ENCODE data around the gene ATP2B3. TPM values are rescaled to one million over a fixed set of nuclear protein-coding genes. Genes with fewer than 3 reads are reported as not detected.

ATP2B3 gene
- total and polyA plus RNA-seq, 2 of the 4 experiments (the other 2 are of a cell fraction): under 0.01 to 0.03 TPM

GRCh38 chrX:153624196-153625091 lies 107.0 kb downstream of the ATP2B3 start (continued):
- no peak for TF ChIP-seq CEBPB (IDR thresholded peaks at IDR 0.05; ENCODE audit: low read depth, low read length)

DNA sequence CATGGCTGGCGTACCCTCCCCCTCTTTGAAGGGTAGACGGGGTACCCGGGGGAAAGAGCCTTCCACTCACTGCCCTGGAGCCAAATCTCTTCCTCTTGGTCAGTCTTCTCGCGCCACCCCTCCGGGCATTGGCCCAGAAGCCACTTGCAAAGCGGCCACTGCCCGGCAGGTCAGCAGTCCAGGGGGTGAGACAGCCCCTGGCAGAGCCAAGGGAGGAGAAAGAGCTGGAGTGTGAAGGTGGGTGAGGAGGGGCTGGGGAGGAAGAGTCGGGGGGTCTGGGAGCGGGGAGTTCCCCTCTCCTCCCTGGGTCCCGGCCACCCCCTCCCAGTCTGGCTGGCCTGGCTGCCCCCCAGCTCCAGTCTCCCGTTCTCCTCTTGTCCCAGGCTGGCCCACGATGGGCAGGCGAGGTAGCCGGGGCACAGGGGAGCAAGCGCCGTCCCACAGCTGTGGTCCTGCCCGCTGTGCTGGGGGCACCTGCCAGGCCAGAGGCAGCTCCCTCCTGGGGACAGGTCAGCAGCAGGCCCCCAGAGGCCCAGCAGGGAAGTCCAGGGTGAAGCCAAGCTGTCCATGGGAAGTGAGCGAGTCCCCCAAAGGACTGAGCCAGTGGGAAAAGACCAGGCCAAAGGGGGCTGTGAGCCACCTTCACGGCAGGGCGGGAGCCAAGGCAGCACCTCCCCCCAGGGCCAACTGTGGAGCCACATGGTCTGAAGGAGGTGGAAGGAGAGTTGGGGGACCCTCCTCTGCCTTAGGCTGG lies 108.0 kb downstream of the ATP2B3 start:
- Histone ChIP-seq H3K9ac (ENCODE audit: low read depth, low read length) (no peak overlapping the region), H3K4me2 (ENCODE audit: low read depth, low read length) (no peak overlapping the region), H4K8ac (ENCODE audit: low read depth in 2 of 2, low read length in 2 of 2) (no peak overlapping the region), H3K9me3 (ENCODE audit: control insufficient read depth, insufficient read depth, low read length) (no peaks in the 10 kb centered on the region; the same call in 1 of the 2 replicates), H3K36me3 (ENCODE audit: control insufficient read depth, insufficient read depth, low read length) (no peaks in the 10 kb centered on the region), H3K18ac (ENCODE audit: low read depth, low read length) (no peak overlapping the region), H3K14ac (replicated peaks; ENCODE audit: low read depth, low read length) (no peak overlapping the region), H3K4me1 (ENCODE audit: control insufficient read depth, insufficient read depth, low read length) (no peaks in the 10 kb centered on the region), H3K9me1 (ENCODE audit: insufficient read depth, low read length) (no peaks in the 10 kb centered on the region), H3K4ac (ENCODE audit: low read depth, low read length) (no peak overlapping the region), H3K27me3 (ENCODE audit: control insufficient read depth, insufficient read depth, low read length) (peaks cover 23% of the 10 kb centered on the region), H2BK15ac (ENCODE audit: low read depth, low read length) (no peak overlapping the region), H2AFZ (replicated peaks; ENCODE audit: low read length, poor library complexity) (no peak overlapping the region), H3K79me1 (ENCODE audit: low read depth in 1 of 2, low read length in 2 of 2) (no peaks in the 10 kb centered on the region), H2BK120ac (ENCODE audit: low read depth, low read length) (no peak overlapping the region), H2BK20ac (ENCODE audit: low read depth, low read length) (no peak overlapping the region), H4K91ac (ENCODE audit: insufficient read depth, low read depth, low read length) (no peak overlapping the region), H4K5ac (ENCODE audit: low read depth, low read length) (no peak overlapping the region), H2AK9ac (replicated peaks; ENCODE audit: low read depth, low read length, poor library complexity) (no peak overlapping the region), H3K4me3 (ENCODE audit: insufficient read depth, low read depth, low read length) (no peak overlapping the region), H3K23ac (ENCODE audit: low read depth, low read length) (no peak overlapping the region), H2BK5ac (ENCODE audit: low read depth, low read length, poor library complexity, severe bottlenecking) (no peak overlapping the region), H3K27ac (ENCODE audit: insufficient read depth, low read length) (no peak overlapping the region), H2AK5ac (ENCODE audit: low read depth, low read length) (no peak overlapping the region), H4K20me1 (ENCODE audit: insufficient read depth, low read length) (no peaks in the 10 kb centered on the region), H3K56ac (ENCODE audit: extremely low read depth, insufficient read depth, low read length) (no peak overlapping the region)
- TF ChIP-seq, protein P1, sequence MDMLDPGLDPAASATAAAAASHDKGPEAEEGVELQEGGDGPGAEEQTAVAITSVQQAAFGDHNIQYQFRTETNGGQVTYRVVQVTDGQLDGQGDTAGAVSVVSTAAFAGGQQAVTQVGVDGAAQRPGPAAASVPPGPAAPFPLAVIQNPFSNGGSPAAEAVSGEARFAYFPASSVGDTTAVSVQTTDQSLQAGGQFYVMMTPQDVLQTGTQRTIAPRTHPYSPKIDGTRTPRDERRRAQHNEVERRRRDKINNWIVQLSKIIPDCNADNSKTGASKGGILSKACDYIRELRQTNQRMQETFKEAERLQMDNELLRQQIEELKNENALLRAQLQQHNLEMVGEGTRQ (IDR thresholded peaks at IDR 0.05; ENCODE audit: low read depth, low read length): no peak
- TF ChIP-seq ELK1 (IDR thresholded peaks at IDR 0.05; ENCODE audit: borderline replicate concordance, low read depth, low read length): no peak
- ChIA-PET CTCF (no interaction called here), POLR2A (ENCODE audit: unreplicated experiment) (no interaction called here)
- DNase-seq: no peak
- intact Hi-C loops (cut with micrococcal nuclease) (no loop called here), dilution Hi-C loops (cut with HindIII; ENCODE audit: low sequenced_read_pairs, unreplicated experiment) (no loop called here), in situ Hi-C loops (cut with MboI; ENCODE audit: low sequenced_read_pairs) (no loop called here)
- no peak for ATAC-seq (ENCODE audit: low read depth)
- WGBS, 2 experiments (ENCODE audit: extremely low coverage in 2 of 2, insufficient read length in 1 of 2): 77% methylated on average over 7 of the region's 21 CpGs; no CpG with 5 or more reads in 1 of the 2 experiments
- no TSS peak for BruUV-seq (replicated peaks)
